HAP-1 (cell line): ENCODE results near the gene ST6GALNAC6.

Source experiments
- DNase-seq, 2 experiments: peaks; one replicate each; pipeline ENCODE4 v3.0.0-alpha.2; 2016 to 2020; ENCODE audit warnings: low spot score in 2 of 2
- H3K27me3 ChIP-seq: fragments of 250-450 bp; sonication (Bioruptor Pico); 2 replicates; pipeline ENCODE4 v1.5.1; 2020; ENCODE audit warnings: low read depth, mild to moderate bottlenecking, moderate library complexity
- H3K36me3 ChIP-seq: fragments of 250-450 bp; sonication (Bioruptor Pico); replicated peaks from 2 replicates; pipeline ENCODE4 v1.5.1; 2020; ENCODE audit warnings: mild to moderate bottlenecking
- H3K4me1 ChIP-seq: fragments of 250-450 bp; sonication (Bioruptor Pico); 2 replicates; pipeline ENCODE4 v1.5.1; 2020; ENCODE audit warnings: mild to moderate bottlenecking
- H3K4me3 ChIP-seq: fragments of 250-450 bp; sonication (Bioruptor Pico); 2 replicates; pipeline ENCODE4 v1.5.1; 2020; ENCODE audit warnings: mild to moderate bottlenecking, moderate library complexity
- H3K9me3 ChIP-seq: fragments of 250-450 bp; sonication (Bioruptor Pico); 2 replicates; pipeline ENCODE4 v1.5.1; 2020; ENCODE audit warnings: mild to moderate bottlenecking, moderate library complexity
- in situ Hi-C: fragments of 300-500 bp; cut with MboI; formaldehyde crosslinking; loops from 3 replicates; pipeline ENCODE4 v1.14.3; 2020; ENCODE audit warnings: low sequenced_read_pairs, inconsistent platforms, mixed read lengths

Gene ST6GALNAC6

DNA sequence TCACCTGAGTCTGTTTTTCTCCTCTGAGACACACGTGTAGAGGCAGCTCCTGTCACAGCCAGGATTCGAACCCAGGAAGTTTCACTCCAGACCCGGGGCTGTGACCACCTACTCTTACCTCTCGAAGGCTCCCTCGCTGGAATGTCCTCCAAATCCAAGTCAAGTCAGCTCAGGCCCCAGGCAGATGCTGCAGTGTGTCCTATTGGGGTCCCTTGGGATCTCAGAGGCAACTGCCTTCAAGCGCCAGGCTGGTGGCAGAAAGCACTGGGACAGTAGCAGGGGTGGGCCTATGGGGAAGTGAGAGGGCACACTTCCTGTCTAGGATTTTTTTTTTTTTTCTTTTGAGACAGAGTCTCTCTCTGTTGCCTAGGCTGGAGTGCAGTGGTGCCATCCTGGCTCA, 18.2 kb upstream of the ST6GALNAC6 start:
- Histone ChIP-seq H3K27me3 (peaks cover 5% of the 10 kb centered on the region; the same call in 1 of the 2 replicates), H3K9me3 (no peaks in the 10 kb centered on the region), H3K4me1 (peaks cover 2% of the 10 kb centered on the region), H3K4me3 (no peak overlapping the region), H3K36me3 (peaks cover 7% of the 10 kb centered on the region)
- no peak for DNase-seq
- in situ Hi-C loops = loop anchor here (10.0 to 25.0 kb wide), 2 partner anchors 183 to 980 kb away; partner anchors contain the start of gene TOR2A

DNA sequence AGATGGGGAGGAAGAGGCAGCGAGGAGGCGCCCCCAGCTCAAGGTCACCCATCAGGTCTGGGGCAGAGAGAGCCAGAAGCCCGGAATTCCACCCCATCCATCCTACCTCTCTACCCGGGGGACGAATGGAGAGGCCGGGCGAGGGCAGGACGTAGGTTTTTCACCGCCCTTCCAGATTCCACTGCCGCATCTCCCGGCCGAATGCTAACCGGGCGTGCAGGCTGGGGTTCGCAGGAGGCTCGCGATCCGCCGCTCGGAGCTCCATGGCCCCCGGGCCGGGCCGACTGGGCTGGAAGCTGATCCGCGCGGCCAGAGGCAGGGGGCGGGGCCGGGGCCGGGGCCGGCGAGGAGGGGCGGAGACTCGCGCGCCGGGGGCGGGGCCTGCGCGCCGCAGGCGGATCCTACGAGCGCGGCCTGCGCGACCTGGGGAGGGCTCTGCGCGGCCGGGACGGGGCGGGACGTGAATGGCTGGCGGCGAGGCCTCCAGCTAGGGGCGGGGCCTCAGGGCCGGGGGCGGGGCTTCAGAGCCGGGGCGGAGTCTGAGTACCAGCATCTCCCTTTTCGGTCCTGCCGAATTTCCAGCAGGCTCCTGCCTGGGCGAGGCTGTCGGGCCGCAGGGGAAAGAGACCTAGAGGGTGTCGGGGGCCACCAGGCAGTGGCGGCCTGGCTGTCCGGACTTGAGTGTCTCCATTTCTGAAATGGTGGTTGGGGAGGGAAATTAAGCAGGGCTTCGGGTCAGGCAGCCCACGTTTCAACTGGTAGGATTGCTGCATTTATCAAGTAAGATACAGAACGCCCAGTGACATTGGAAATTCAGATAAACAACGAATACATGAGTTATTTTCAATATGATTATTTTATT, 17.5 kb upstream of the ST6GALNAC6 start, which contains the start of gene ST6GALNAC4:
ST6GALNAC4 (minus strand) TSS at position 322 of the 862 bp plus-strand sequence. CDS start 622 bp downstream, outside the sequence.
- H3K27me3 ChIP-seq = peaks cover 3% of the 10 kb centered on the region; the same call in 1 of the 2 replicates
- peak; percentile 91 to 96 for DNase-seq
- H3K36me3 ChIP-seq = peaks cover 13% of the 10 kb centered on the region
- in situ Hi-C loops = loop anchor here (10.0 to 25.0 kb wide), 2 partner anchors 182 to 980 kb away; partner anchors contain the start of gene TOR2A
- H3K4me3 ChIP-seq = peak within 1 kb of the TSS; percentile 60
- H3K9me3 ChIP-seq = no peaks in the 10 kb centered on the region
- H3K4me1 ChIP-seq = peaks cover 2% of the 10 kb centered on the region

DNA sequence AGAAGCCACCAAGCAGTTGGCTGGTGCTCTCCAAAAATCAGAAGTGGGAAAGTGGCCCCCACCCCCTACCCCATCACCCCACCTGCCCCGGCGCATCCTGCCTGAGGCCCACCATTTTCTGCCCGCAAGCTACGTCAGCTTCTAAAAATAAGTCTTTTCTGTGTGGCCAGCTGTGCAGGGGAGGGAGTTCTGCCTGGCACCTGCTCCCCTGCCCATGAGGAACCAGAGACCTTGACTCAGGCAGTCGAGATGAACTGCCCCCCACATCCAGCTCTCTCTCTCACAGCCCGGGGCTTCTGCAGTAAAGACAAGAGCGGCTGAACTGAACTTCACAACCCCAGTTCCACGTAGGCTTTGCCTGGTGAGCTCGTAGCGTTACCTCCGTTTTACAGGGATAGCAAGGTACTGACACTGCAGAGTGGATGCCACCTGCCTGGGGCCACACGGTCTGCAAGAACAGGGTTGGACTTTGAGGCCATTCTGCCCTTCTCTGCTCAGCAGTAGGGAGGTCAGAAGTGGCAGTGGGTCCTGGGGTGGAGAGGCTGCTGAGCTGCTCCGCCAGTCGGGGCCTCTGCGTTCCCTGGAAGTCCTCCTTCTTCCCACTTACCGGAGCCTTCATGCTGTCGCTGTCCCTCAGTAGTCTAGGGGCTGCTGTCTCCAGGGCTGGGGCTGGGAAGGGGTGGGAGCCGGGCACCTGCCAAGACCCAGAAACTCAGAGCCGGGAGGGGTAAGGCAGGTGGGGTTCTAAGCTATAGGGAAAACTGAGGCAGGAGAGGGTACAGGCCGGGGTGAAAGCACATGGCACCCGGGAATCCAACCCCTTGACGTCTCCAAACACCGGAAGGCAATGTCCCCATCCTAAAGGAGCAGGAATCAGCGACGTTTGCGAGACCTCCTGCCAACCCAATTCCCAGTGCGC, 16.7 kb upstream of the ST6GALNAC6 start:
- peaks cover 22% of the 10 kb centered on the region for H3K36me3 ChIP-seq
- peak overlapping the region; percentile 60 for H3K4me3 ChIP-seq
- no peaks in the 10 kb centered on the region for H3K27me3 ChIP-seq
- H3K4me1 ChIP-seq = peaks cover 2% of the 10 kb centered on the region
- DNase-seq = no peak
- in situ Hi-C loops = loop anchor here (10.0 to 25.0 kb wide), 2 partner anchors 181 to 979 kb away; partner anchors contain the start of gene TOR2A
- H3K9me3 ChIP-seq = no peaks in the 10 kb centered on the region

DNA sequence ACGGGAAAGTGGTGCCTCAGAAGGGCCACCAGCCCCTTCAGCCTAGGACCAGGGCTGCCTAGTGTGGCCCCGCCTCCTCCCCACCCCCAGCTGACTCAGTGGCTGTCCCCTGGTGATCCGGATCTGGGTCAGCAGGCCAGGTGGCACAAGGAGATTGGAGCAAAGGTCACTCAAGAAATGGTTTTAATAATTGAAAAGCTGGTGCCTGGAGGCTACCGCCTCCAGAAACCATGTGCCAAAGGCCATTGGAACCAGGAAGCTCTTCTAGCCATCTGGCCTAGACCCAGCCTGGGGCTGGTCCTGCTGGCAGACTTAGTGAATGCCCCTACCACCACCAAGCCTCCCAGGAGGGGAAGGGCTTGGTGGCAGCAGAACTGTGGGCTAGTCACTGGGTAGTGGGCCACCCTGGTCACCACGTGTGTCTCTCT, 15.9 kb upstream of the ST6GALNAC6 start:
- Histone ChIP-seq H3K36me3 (peaks cover 28% of the 10 kb centered on the region), H3K4me3 (no peak overlapping the region), H3K9me3 (no peaks in the 10 kb centered on the region), H3K4me1 (peaks cover 2% of the 10 kb centered on the region), H3K27me3 (no peaks in the 10 kb centered on the region)
- no peak for DNase-seq
- in situ Hi-C loops = loop anchor here (10.0 to 25.0 kb wide), 2 partner anchors 181 to 978 kb away; partner anchors contain the start of gene TOR2A

DNA sequence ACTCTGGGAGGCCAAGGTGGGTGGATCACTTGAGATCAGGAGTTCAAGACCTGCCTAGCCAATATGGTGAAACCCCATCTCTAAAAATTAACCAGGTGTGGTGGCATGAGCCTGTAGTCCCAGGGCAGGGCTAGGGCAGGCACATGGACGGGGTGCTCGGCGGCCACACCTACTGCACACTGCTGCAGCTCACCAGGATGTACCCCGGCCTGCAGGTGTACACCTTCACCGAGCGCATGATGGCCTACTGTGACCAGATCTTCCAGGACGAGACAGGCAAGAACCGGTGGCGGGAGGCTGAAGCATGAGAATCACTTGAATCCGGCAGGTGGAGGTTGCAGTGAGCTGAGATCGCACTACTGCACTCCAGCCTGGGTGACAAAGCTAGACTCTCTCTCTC, 14.3 kb upstream of the ST6GALNAC6 start:
- Histone ChIP-seq H3K27me3 (no peaks in the 10 kb centered on the region), H3K4me3 (no peak overlapping the region), H3K4me1 (peaks cover 2% of the 10 kb centered on the region), H3K9me3 (no peaks in the 10 kb centered on the region), H3K36me3 (peaks cover 32% of the 10 kb centered on the region)
- no peak for DNase-seq
- in situ Hi-C loops = loop anchor here (10.0 to 25.0 kb wide), 2 partner anchors 179 to 976 kb away; partner anchors contain the start of gene TOR2A

DNA sequence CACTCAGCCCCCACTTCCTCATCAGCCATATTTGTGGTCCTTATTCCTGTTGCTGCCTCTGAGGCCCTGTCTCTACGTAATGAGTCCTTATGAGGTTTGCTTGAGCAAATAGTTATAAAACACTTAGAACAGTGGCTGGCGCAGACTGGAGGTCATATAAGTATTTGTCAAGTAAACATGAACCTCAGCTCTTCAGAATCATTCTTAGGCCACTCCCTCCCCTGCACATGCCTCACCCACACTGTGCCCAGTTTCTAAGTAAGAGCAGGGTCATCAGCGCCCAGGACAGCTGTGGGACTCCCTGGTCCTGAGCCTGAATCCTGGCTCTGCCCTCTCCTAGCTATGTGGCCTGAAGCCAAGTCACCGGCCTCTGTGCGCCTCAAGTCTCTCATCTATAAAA, 13.5 kb upstream of the ST6GALNAC6 start:
- in situ Hi-C loops = loop anchor here (10.0 to 25.0 kb wide), 2 partner anchors 178 to 976 kb away; partner anchors contain the start of gene TOR2A
- no peak for DNase-seq
- peaks cover 2% of the 10 kb centered on the region for H3K4me1 ChIP-seq
- H3K9me3 ChIP-seq = no peaks in the 10 kb centered on the region
- H3K36me3 ChIP-seq = peaks cover 34% of the 10 kb centered on the region
- no peak overlapping the region for H3K4me3 ChIP-seq
- H3K27me3 ChIP-seq = no peaks in the 10 kb centered on the region

DNA sequence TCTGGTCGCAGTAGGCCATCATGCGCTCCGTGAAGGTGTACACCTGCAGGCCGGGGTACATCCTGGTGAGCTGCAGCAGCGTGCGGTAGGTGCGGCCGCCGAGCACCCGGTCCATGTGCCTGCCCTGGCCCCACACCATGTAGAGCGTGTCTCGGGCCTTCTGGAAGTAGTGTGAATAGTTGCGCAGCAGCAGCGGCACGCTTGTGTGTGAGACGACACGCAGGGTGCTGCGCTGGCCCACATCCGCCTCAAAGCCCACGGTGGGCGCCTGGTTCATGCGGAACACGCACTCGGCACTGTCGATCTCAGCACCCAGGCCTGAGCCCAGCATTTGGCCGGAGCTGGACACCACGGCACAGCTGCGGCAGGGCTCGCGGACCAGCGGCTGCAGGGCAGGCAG, 12.9 kb upstream of the ST6GALNAC6 start:
- Histone ChIP-seq H3K4me1 (peaks cover 2% of the 10 kb centered on the region), H3K36me3 (peaks cover 34% of the 10 kb centered on the region), H3K9me3 (no peaks in the 10 kb centered on the region), H3K4me3 (no peak overlapping the region), H3K27me3 (no peaks in the 10 kb centered on the region)
- DNase-seq = no peak
- in situ Hi-C loops = loop anchor here (10.0 to 25.0 kb wide), 2 partner anchors 177 to 975 kb away; partner anchors contain the start of gene TOR2A

DNA sequence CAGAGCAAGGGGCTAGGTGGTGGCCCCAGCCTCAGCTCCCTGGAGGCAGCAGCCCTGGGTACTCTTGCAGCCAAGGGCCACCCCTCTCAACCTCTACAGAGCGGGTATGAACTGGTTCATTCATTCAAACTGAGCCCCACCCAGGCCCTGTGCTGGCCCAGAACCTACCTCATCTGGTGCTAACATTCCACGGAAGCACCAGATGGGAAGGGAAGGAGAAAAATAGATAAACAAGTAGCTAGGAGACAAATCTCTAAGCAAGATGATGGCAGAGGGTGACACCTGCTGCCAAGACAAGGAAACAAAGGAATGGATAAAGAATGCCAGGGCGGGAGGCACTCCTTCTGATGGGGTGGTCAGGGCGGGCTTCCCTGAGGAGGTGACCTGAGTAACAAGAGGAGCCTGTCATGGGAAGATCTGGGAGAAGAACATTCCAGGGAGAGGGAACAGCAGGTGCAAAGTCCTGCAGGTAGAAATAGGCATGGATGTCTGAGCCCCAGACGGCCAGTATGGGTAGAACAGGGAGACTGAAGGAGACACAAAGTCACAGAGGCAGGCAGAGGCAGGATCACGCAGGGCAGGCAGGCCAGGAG, 11.3 kb upstream of the ST6GALNAC6 start:
- H3K4me1 ChIP-seq = no peaks in the 10 kb centered on the region
- no peaks in the 10 kb centered on the region for H3K27me3 ChIP-seq
- no peak overlapping the region for H3K4me3 ChIP-seq
- in situ Hi-C loops = loop anchor here (10.0 to 25.0 kb wide), 2 partner anchors 176 to 973 kb away; partner anchors contain the start of gene TOR2A
- H3K9me3 ChIP-seq = no peaks in the 10 kb centered on the region
- no peak for DNase-seq
- peaks cover 34% of the 10 kb centered on the region for H3K36me3 ChIP-seq

DNA sequence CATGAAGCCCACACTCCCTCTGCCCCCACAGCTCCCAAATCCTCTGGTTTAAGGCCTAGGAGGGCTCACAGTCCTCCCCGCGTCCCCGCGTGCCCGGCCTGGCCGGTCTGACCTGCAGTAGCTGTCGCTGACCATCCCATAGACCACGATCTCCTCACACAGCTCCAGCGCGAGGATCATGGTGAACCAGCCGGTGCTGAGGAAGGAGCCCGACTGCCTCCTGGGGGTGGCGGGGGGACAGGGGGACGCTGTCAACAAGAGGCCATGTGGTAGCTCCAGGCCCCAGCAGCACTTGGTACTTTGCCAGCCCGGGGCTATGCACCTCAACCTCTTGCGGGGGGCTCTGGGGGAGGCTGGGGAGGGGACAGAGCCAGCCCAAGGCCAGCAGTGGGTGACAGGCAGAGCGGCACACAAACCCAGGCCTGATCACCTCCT, 10.5 kb upstream of the ST6GALNAC6 start:
- no peaks in the 10 kb centered on the region for H3K27me3 ChIP-seq
- no peaks in the 10 kb centered on the region for H3K4me1 ChIP-seq
- no peaks in the 10 kb centered on the region for H3K9me3 ChIP-seq
- DNase-seq = no peak
- in situ Hi-C loops = loop anchor here (10.0 to 25.0 kb wide), 2 partner anchors 175 to 973 kb away; partner anchors contain the start of gene TOR2A
- no peak overlapping the region for H3K4me3 ChIP-seq
- peaks cover 34% of the 10 kb centered on the region for H3K36me3 ChIP-seq

DNA sequence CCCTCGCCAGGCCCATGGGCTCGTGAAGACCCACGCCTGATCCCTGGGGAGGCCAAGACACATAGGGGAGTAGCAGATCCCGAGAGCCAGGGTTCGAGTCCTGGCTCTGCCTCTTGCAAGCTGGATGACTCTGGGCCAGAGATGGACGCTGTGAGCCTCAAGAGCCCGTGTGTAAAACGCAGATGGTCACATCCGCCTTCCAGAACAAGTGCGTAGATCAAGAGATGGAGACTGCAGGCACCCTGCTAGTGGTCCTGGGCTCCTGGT, 9.2 kb upstream of the ST6GALNAC6 start:
- H3K9me3 ChIP-seq = no peaks in the 10 kb centered on the region
- H3K36me3 ChIP-seq = peaks cover 34% of the 10 kb centered on the region
- peaks cover 2% of the 10 kb centered on the region; the same call in 1 of the 2 replicates for H3K4me1 ChIP-seq
- in situ Hi-C loops = loop anchor here (25.0 kb wide), 1 partner anchor 971 kb away; no protein-coding TSS in a partner anchor
- H3K27me3 ChIP-seq = no peaks in the 10 kb centered on the region
- H3K4me3 ChIP-seq = no peak overlapping the region
- DNase-seq = no peak

DNA sequence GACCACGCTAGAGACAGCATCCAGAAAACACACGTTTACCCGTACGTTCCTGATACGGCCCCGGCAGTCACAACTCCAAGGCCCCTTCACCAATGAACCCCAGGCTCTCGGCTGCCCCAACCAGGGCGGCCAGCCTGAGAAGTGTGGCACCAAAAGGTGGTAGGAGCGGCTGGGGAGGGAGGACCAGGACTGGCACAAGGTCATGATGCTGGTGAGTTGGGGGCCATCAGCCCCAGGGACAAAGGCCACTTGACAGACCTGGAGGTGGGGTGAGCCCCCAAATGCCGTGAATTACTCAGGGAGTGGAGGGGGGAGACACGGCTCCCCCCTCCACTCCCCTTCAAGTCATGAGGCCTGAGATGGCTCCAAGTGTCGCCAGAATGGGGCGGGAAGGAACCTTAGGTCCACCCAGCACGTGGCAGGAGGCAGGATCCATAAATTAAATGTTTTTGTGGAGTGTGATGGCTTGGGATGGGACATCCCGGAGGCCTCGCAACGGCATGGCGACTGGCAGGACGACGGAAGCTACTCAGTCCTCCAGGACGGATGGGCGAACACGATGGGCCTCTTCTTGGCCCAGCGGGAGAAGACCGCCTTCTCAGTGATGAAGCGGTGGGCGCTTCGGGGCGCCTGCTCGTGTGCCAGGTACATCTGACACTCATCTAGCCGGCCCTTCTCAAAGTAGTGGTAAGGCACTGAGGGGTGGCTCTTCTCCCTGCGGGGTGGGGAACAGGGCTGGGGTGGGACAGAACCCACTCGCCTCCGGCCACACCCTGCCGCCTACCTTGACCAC, 8.7 kb upstream of the ST6GALNAC6 start:
- peaks cover 7% of the 10 kb centered on the region; the same call in 1 of the 2 replicates for H3K4me1 ChIP-seq
- in situ Hi-C loops = loop anchor here (25.0 kb wide), 1 partner anchor 971 kb away; no protein-coding TSS in a partner anchor
- H3K4me3 ChIP-seq = no peak overlapping the region
- no peak for DNase-seq
- H3K36me3 ChIP-seq = peaks cover 32% of the 10 kb centered on the region
- no peaks in the 10 kb centered on the region for H3K27me3 ChIP-seq
- no peaks in the 10 kb centered on the region for H3K9me3 ChIP-seq

DNA sequence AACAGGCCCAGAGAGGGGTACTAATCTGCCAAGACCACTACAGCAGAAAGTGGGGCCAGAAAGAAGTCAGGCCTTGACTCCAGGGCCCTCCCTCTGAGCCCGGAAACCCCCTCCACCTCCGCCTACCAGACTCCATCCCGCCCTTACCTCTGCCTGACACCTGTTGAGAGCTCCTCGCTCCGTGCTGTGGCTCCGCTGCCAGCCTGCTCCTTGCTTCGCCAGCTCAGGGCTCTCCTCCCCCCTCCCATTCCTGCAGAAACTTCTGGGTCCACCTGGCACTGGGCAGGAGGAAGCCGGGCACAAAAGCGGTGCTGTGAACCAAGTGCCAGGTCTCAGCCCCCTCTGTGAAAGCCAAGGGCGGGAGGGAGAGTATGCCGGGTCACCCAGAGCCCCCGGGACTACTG, 6.4 kb upstream of the ST6GALNAC6 start:
- Histone ChIP-seq H3K4me3 (no peak overlapping the region), H3K9me3 (no peaks in the 10 kb centered on the region), H3K27me3 (no peaks in the 10 kb centered on the region), H3K4me1 (peaks cover 17% of the 10 kb centered on the region), H3K36me3 (peaks cover 10% of the 10 kb centered on the region)
- no peak for DNase-seq
- in situ Hi-C loops = loop anchor here (25.0 kb wide), 1 partner anchor 968 kb away; no protein-coding TSS in a partner anchor
